Mucosa of descending colon (tissue), 3 donors: ENCODE measurements around the gene FAM3D. TPM values are rescaled to one million over a fixed set of nuclear protein-coding genes. Genes with fewer than 3 reads are reported as not detected.
A peak's percentile ranks its signal among the peaks of the same experiment; 100 is the strongest.

Experiments
- ATAC-seq: fragments of 200-7000 bp; cut with Tn5 transposase; one replicate; pipeline ENCODE4 v1.9.1; 2020; ENCODE audit warnings: mild to moderate bottlenecking, moderate library complexity
- DNase-seq, 3 donors: peaks; one replicate each; pipeline ENCODE4 v3.0.0-alpha.2; 2020
- H3K36me3 ChIP-seq: fragments of 200-600 bp; one replicate; pipeline ENCODE4 v1.8.0; 2021; ENCODE audit warnings: low read depth, mild to moderate bottlenecking
- H3K4me1 ChIP-seq: fragments of 200-600 bp; one replicate; pipeline ENCODE4 v1.8.0; 2021; ENCODE audit warnings: low read depth, mild to moderate bottlenecking
- H3K4me3 ChIP-seq: fragments of 200-600 bp; one replicate; pipeline ENCODE4 v1.8.0; 2021; ENCODE audit warnings: mild to moderate bottlenecking
- H3K9me3 ChIP-seq: fragments of 200-600 bp; one replicate; pipeline ENCODE4 v1.8.0; 2021; ENCODE audit warnings: mild to moderate bottlenecking
- CTCF ChIP-seq: fragments of 200-600 bp; IDR thresholded peaks from one replicate; pipeline ENCODE4 v1.8.0; 2022; ENCODE audit warnings: antibody characterized with exemption, mild to moderate bottlenecking
- intact Hi-C, 2 donors: fragments of 100-400 bp; cut with DNase I in 1 of 2; cut with micrococcal nuclease in 1 of 2; formaldehyde crosslinking; loops; one replicate each; pipeline versions ENCODE4 v1.11.0 to v1.11.1; 2022; cut with DNase I, micrococcal nuclease
- total RNA-seq, 3 donors: library from RNA; stranded (reverse); fragmentation: NEBNext Ultra II Directional in 2 of 3; extraction: Animal tissue kit (Norgen Biotek cat#: 25700) in 2 of 3; gene quantifications; one replicate each; pipeline versions ENCODE4 v1.2.1 to v1.2.4, GENCODE V29; 2021 to 2023
- donor health status: DM: no; HTN: no; CAD: no; lungs with moderate emphysema.
- donor health status: DM: no; HTN: no; CAD: no.
- donor health status: DM: no; HTN: yes; CAD: no.

FAM3D gene
- total RNA-seq, 3 donors from 2014 or later: 253 to 761 (median 323) TPM

- no peak for TF ChIP-seq CTCF
- no peak for ATAC-seq
- DNase-seq: no peak
- intact Hi-C loops: loop anchor here in 1 of 2 donors (5.0 kb wide), 1 partner anchor 66 kb away; no protein-coding TSS in a partner anchor
- no peaks in the 10 kb centered on the region for H3K9me3 ChIP-seq
- H3K4me3 ChIP-seq: no peak overlapping the region
- H3K4me1 ChIP-seq: peaks cover 19% of the 10 kb centered on the region
- no peaks in the 10 kb centered on the region for H3K36me3 ChIP-seq
These were observed 33.3 kb downstream of the FAM3D start for GRCh38 chr3:58633157-58633865.

- Histone ChIP-seq H3K4me1 (peaks cover 33% of the 10 kb centered on the region), H3K9me3 (no peaks in the 10 kb centered on the region), H3K36me3 (no peaks in the 10 kb centered on the region), H3K4me3 (no peak overlapping the region)
- no peak for TF ChIP-seq CTCF
- intact Hi-C loops: loop anchor here in 1 of 2 donors (5.0 kb wide), 1 partner anchor 64 kb away; no protein-coding TSS in a partner anchor
- DNase-seq (no peak), ATAC-seq (no peak)
These were observed 34.8 kb downstream of the FAM3D start for GRCh38 chr3:58631742-58632141.

- H3K4me3 ChIP-seq: no peak overlapping the region
- intact Hi-C loops: loop anchor here in 1 of 2 donors (5.0 kb wide), 1 partner anchor 63 kb away; no protein-coding TSS in a partner anchor
- H3K4me1 ChIP-seq: peaks cover 33% of the 10 kb centered on the region
- no peaks in the 10 kb centered on the region for H3K9me3 ChIP-seq
- DNase-seq (no peak), ATAC-seq (no peak)
- no peaks in the 10 kb centered on the region for H3K36me3 ChIP-seq
- no peak for TF ChIP-seq CTCF
These were observed 35.9 kb downstream of the FAM3D start for GRCh38 chr3:58630710-58631092.

GRCh38 chr3:58630076-58630709 lies 36.4 kb downstream of the FAM3D start:
- intact Hi-C loops: loop anchor here in 1 of 2 donors (5.0 kb wide), 1 partner anchor 63 kb away; no protein-coding TSS in a partner anchor
- DNase-seq: peak in 2 of 3 donors; percentile 59 to 82
- Histone ChIP-seq H3K9me3 (no peaks in the 10 kb centered on the region), H3K36me3 (no peaks in the 10 kb centered on the region), H3K4me1 (peaks cover 33% of the 10 kb centered on the region), H3K4me3 (no peak overlapping the region)
- ATAC-seq: peak; percentile 60
- TF ChIP-seq CTCF: peak; percentile 79

DNA sequence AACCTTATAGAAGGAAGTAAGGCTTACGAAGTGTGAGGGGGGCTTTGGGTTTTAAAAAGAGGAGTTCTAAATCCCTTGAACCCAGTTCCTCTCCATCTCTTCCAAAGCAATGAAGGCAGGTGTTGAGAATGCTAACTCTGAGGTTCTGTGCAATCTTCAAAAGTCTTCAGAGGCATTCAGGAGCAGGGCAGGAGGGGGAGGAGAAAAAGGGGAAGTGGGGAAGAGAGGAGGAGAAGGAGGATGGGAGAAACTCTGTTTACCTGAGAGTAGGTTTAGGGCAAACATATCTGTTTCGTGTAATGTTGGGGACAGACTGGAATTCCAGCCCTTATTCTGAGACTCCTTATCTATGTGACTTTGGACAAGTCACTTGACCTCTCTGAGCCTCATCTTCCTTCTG lies 36.9 kb downstream of the FAM3D start:
- no peak for TF ChIP-seq CTCF
- intact Hi-C loops: loop anchor here (2.0 to 5.0 kb wide), 2 partner anchors 61 to 62 kb away; no protein-coding TSS in a partner anchor
- Histone ChIP-seq H3K9me3 (no peaks in the 10 kb centered on the region), H3K4me3 (no peak overlapping the region), H3K4me1 (peaks cover 33% of the 10 kb centered on the region), H3K36me3 (no peaks in the 10 kb centered on the region)
- DNase-seq (no peak), ATAC-seq (no peak)
